BJ (cell line): Measurements from ENCODE around the gene RGS6. TPM values are rescaled to one million over a fixed set of nuclear protein-coding genes. Genes with fewer than 3 reads are reported as not detected.

Source experiments
- CTCF ChIA-PET: fragments of 350-600 bp; formaldehyde crosslinking; extraction: SDS; loops from one replicate; lab custom pipeline; 2021; ENCODE audit warnings: antibody characterized with exemption, inconsistent platforms; lab: Yijun Ruan, JAX
- POLR2A ChIA-PET: fragments of 300-600 bp; sonication (Branson Sonifier 250); formaldehyde crosslinking; extraction: SDS; loops from one replicate; lab custom pipeline; 2021; ENCODE audit warnings: antibody characterized with exemption; lab: Charles Lee
- DNase-seq: peaks from one replicate; pipeline ENCODE4 v3.0.0-alpha.2; 2011; ENCODE audit warnings: low read depth
- H3K27me3 ChIP-seq: 2 replicates; pipeline ENCODE4 v1.6.0; 2011; ENCODE audit warnings: low read length; ENCODE audit not compliant: control insufficient read depth, insufficient read depth
- H3K36me3 ChIP-seq: 2 replicates; pipeline ENCODE4 v1.5.1; 2011; ENCODE audit warnings: low read length; ENCODE audit not compliant: control insufficient read depth, insufficient read depth
- H3K4me3 ChIP-seq: 2 replicates; pipeline ENCODE4 v1.5.1; 2011; ENCODE audit warnings: low read depth, mild to moderate bottlenecking, control low read depth, low read length
- polyA plus RNA-seq: library from polyadenylated mRNA; depleted of rRNA; stranded (reverse); fragments of >200 nt; gene quantifications from 2 replicates; pipeline ENCODE4 v1.2.3, GENCODE V29; 2011
- TF ChIP-seq, protein P1 (sequence below): IDR thresholded peaks from 2 replicates; pipeline ENCODE4 v1.5.1; 2011; ENCODE audit warnings: low read depth, mild to moderate bottlenecking, control low read depth, inconsistent platforms, low read length, moderate library complexity; ENCODE audit not compliant: insufficient read depth

RGS6 gene
- polyA plus RNA-seq, 1 experiment: not detected

DNA sequence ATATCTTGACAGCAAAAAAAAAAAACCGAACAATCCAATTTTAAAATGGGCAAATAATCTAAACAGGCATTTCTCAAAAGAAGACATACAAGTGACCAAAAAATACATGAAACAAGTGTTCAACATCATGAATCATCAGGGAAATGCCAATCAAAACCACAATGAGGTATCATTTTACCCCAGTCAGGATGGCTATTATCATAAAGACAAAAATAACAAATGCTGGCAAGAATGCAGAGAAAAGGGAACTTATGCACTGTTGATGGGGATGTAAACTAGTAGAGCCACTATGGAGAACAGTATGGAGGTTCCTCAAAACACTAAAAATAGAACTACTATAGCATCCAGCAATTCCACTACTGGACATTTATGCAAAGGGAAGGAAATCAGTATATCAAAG is 448.2 kb downstream of the RGS6 start:
- ChIA-PET POLR2A (no interaction called here), CTCF (no interaction called here)
- TF ChIP-seq, protein P1, sequence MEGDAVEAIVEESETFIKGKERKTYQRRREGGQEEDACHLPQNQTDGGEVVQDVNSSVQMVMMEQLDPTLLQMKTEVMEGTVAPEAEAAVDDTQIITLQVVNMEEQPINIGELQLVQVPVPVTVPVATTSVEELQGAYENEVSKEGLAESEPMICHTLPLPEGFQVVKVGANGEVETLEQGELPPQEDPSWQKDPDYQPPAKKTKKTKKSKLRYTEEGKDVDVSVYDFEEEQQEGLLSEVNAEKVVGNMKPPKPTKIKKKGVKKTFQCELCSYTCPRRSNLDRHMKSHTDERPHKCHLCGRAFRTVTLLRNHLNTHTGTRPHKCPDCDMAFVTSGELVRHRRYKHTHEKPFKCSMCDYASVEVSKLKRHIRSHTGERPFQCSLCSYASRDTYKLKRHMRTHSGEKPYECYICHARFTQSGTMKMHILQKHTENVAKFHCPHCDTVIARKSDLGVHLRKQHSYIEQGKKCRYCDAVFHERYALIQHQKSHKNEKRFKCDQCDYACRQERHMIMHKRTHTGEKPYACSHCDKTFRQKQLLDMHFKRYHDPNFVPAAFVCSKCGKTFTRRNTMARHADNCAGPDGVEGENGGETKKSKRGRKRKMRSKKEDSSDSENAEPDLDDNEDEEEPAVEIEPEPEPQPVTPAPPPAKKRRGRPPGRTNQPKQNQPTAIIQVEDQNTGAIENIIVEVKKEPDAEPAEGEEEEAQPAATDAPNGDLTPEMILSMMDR: no peak
- no peaks in the 10 kb centered on the region for H3K27me3 ChIP-seq
- H3K36me3 ChIP-seq: no peaks in the 10 kb centered on the region
- no peak overlapping the region for H3K4me3 ChIP-seq
- no peak for DNase-seq

DNA sequence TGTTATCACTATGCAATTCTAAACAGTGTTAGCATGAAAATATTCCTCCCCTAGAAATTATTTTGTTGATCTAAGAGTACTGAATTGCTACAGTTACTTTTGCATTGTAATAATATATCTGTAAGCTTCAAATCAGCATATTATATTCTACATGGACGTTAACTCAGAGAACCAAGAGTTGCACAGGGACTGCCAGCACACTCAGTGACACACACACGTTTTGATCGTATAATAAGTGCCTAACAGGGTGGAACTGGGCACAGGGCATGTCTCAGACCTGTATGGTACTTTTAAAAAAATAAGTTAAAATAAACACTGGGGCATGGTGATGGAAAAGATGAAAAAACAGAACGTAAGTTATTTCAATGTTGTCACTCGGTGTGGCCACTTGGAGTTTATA is 451.6 kb downstream of the RGS6 start:
- H3K4me3 ChIP-seq: no peak overlapping the region
- TF ChIP-seq, protein P1: no peak
- ChIA-PET CTCF (no interaction called here), POLR2A (no interaction called here)
- H3K36me3 ChIP-seq: no peaks in the 10 kb centered on the region
- DNase-seq: no peak
- H3K27me3 ChIP-seq: no peaks in the 10 kb centered on the region

DNA sequence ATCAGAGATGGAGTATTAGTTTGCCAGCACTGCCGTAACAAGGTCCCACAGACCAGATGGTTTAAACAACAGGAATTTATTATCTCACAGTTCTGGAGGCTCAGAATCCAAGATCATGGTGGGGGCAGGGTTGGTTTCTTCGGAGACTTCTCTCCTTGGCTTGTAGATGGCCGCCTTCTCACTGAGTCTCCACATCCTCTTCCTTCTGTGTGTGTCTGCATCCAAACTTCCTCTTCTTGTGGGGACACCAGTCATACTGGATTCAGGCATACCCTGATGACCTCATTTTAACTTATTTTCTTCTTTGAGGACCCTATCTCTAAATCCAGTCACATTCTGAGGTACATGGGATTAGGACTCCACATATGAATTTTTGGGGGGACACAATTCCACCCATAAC is 455.5 kb downstream of the RGS6 start:
- Histone ChIP-seq H3K27me3 (no peaks in the 10 kb centered on the region), H3K4me3 (no peak overlapping the region), H3K36me3 (no peaks in the 10 kb centered on the region)
- CTCF ChIA-PET: no interaction called here
- DNase-seq: no peak
- TF ChIP-seq, protein P1: no peak
- POLR2A ChIA-PET: no interaction called here

DNA sequence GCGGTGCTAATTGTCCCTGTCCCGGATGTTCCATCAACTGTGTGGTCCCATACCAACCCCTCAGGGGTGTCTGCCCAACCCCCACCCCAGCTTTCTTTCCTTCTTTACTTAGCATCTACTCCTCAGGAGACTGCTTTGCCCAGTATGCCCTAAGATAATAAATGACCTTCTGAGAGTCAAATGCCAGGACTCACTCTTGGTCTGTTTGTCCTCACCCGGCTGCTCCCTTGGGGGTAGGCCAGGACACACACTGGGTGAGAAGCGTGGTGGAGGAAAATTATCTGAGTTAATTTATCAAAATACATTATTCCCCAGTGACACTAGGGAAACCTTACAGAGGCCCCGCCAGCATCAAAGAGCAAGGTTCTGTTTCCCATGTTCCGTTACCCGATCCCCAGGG is 457.0 kb downstream of the RGS6 start:
- Histone ChIP-seq H3K27me3 (no peaks in the 10 kb centered on the region), H3K4me3 (no peak overlapping the region), H3K36me3 (no peaks in the 10 kb centered on the region)
- TF ChIP-seq, protein P1: no peak
- ChIA-PET POLR2A (no interaction called here), CTCF (no interaction called here)
- no peak for DNase-seq

DNA sequence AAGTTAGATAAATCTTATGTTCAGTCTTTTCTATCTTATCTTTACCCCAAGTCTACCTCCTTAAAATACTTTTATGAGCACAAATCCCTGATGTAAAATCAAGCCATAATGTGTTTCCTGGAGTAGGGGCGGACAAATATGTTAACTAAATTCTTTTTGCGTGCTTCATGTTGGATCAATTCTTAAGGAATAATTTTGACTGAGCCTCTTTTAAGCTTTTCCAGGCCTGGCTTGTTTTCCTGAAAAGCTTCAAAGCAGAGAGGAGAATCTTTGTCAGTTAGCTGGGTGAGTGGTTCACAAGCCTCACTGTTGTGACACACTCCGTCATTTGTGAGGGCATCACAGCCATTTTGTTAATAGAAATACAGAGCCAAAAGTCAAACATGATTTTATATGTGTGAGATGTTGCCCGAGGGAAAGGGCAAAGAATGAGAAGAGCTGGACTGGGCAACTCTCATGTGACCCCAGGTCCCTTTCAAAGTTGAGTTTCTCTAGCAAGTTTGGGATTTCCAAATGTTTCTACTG is 468.9 kb downstream of the RGS6 start:
- TF ChIP-seq, protein P1: no peak
- Histone ChIP-seq H3K36me3 (no peaks in the 10 kb centered on the region), H3K4me3 (no peak overlapping the region), H3K27me3 (no peaks in the 10 kb centered on the region; the same call in 1 of the 2 replicates)
- no peak for DNase-seq
- POLR2A ChIA-PET: no interaction called here
- CTCF ChIA-PET: no interaction called here
